OCI-LY1 (cell line): ENCODE measurements around the gene CWH43.

Experiments used
- H2AFZ ChIP-seq: fragments of 200-600 bp; sonication (generic), shearing (Covaris generic); 2 replicates; pipeline ENCODE4 v1.6.0; 2014; ENCODE audit warnings: antibody characterized with exemption, mild to moderate bottlenecking, low read length
- H3F3A ChIP-seq: fragments of 200-600 bp; sonication (generic), shearing (Covaris generic); 2 replicates; pipeline ENCODE4 v1.6.0; 2014; ENCODE audit warnings: mild to moderate bottlenecking, antibody characterized with exemption, low read length, moderate library complexity; ENCODE audit not compliant: insufficient read depth
- H3K27ac ChIP-seq: fragments of 200-600 bp; sonication (generic); 2 replicates; pipeline ENCODE4 v1.5.1; 2014; ENCODE audit warnings: low read length, mixed run types, mild to moderate bottlenecking, low read depth; ENCODE audit not compliant: poor library complexity, severe bottlenecking
- H3K27me3 ChIP-seq: fragments of 200-600 bp; sonication (generic); 2 replicates; pipeline ENCODE4 v1.6.0; 2014; ENCODE audit warnings: antibody characterized with exemption, mild to moderate bottlenecking, low read length, moderate library complexity; ENCODE audit not compliant: insufficient read depth
- H3K36me3 ChIP-seq: fragments of 200-600 bp; sonication (generic); 2 replicates; pipeline ENCODE4 v1.6.1; 2014; ENCODE audit warnings: mild to moderate bottlenecking, antibody characterized with exemption, low read length, moderate library complexity, mixed read lengths; ENCODE audit not compliant: insufficient read depth
- H3K4me1 ChIP-seq: fragments of 200-600 bp; sonication (generic); 2 replicates; pipeline ENCODE4 v1.5.1; 2014; ENCODE audit warnings: mild to moderate bottlenecking, low read length, moderate library complexity; ENCODE audit not compliant: insufficient read depth, severe bottlenecking
- H3K4me2 ChIP-seq: fragments of 200-600 bp; sonication (generic), shearing (Covaris generic); 2 replicates; pipeline ENCODE4 v1.6.1; 2014; ENCODE audit warnings: low read length
- H3K4me3 ChIP-seq: fragments of 200-600 bp; sonication (generic); 2 replicates; pipeline ENCODE4 v1.5.1; 2014; ENCODE audit warnings: low read length, low read depth, mild to moderate bottlenecking, mixed read lengths; ENCODE audit not compliant: poor library complexity, severe bottlenecking
- H3K79me2 ChIP-seq: fragments of 200-600 bp; shearing (Covaris generic); 2 replicates; pipeline ENCODE4 v1.6.1; 2016; ENCODE audit warnings: mixed run types, low read length, mixed read lengths; ENCODE audit not compliant: insufficient read depth
- H3K9ac ChIP-seq: fragments of 200-600 bp; sonication (generic), shearing (Covaris generic); 2 replicates; pipeline ENCODE4 v1.6.1; 2014; ENCODE audit warnings: mild to moderate bottlenecking, low read length, mixed read lengths
- H3K9me2 ChIP-seq: fragments of 200-600 bp; sonication (generic), shearing (Covaris generic); 2 replicates; pipeline ENCODE4 v1.6.1; 2014; ENCODE audit warnings: low read depth, mild to moderate bottlenecking, low read length, mixed read lengths
- H3K9me3 ChIP-seq: fragments of 200-600 bp; shearing (Covaris generic); 2 replicates; pipeline ENCODE4 v1.6.1; 2014; ENCODE audit warnings: low read length, mixed read lengths
- H4K20me1 ChIP-seq: fragments of 200-600 bp; sonication (generic), shearing (Covaris generic); 2 replicates; pipeline ENCODE4 v1.6.0; 2016; ENCODE audit warnings: mild to moderate bottlenecking, low read length; ENCODE audit not compliant: insufficient read depth
- EZH2 ChIP-seq: fragments of 200-600 bp; sonication (generic), shearing (Covaris generic); IDR thresholded peaks from 2 replicates; pipeline ENCODE4 v1.8.0; 2017; ENCODE audit warnings: borderline replicate concordance, mixed run types, mild to moderate bottlenecking, antibody characterized with exemption, low read length, moderate library complexity, mixed read lengths
- TF ChIP-seq, protein P1 (sequence below): fragments of 200-600 bp; sonication (generic), shearing (Covaris generic); IDR thresholded peaks from 2 replicates; pipeline ENCODE4 v1.5.1; 2017; ENCODE audit warnings: mild to moderate bottlenecking, antibody characterized with exemption, low read length, moderate library complexity, mixed read lengths

Gene CWH43

DNA sequence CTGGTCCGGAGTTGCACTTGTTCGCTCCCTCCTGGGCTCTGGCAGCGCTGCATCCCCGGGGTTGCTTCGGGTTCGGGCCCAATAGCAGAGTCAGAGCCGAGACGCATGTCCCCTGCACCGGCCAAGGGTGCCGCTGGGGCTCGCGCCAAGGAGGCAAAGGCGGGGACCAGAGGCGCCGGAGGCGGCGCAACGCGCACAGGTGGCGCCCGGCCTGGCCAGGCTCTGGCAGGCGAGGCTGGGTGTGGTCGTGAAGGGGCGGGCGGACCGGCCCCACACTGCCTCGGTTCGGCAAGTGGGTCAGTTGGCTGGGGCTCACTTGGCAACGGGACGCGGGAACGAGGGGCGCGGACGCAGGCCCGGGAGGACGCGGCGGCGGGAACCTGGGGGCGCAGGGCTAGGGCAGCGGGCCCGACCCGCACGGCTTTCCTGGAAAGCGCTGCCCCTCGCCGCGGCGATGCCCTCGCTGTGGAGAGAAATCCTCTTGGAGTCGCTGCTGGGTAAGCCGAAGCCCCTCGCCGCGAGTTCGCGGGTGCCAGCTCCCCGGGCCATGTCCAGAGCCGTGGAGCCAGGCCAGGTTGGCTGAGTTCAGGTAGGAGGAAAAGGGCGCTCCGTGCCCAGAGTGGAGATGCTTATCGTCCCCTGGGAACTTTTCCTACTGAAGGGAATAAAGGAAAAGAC, at the start of gene CWH43:
TSS of gene CWH43 (plus strand) at position 300 of the 678 bp plus-strand sequence. CDS start at position 455, 155 bp downstream.
- Histone ChIP-seq H3K27me3 (no peaks in the 10 kb centered on the region), H3K4me1 (no peaks in the 10 kb centered on the region), H3K9me2 (no peaks in the 10 kb centered on the region)

GRCh38 chr4:48937033-48937432, 49.0 kb upstream of the CWH43 start:
- Histone ChIP-seq H4K20me1 (no peaks in the 10 kb centered on the region), H3K4me1 (no peaks in the 10 kb centered on the region)

More for the DNA sequence above, at the start of gene CWH43:
- Histone ChIP-seq H3F3A (no peaks in the 10 kb centered on the region), H3K9me3 (no peaks in the 10 kb centered on the region), H2AFZ (no peak within 1 kb of the TSS), H3K36me3 (no peaks in the 10 kb centered on the region), H3K9ac (no peak within 1 kb of the TSS), H3K4me2 (no peak within 1 kb of the TSS), H3K4me3 (no peak within 1 kb of the TSS), H4K20me1 (no peaks in the 10 kb centered on the region), H3K27ac (no peak within 1 kb of the TSS), H3K79me2 (no peaks in the 10 kb centered on the region)
- TF ChIP-seq EZH2, result no peak
- TF ChIP-seq, protein P1, sequence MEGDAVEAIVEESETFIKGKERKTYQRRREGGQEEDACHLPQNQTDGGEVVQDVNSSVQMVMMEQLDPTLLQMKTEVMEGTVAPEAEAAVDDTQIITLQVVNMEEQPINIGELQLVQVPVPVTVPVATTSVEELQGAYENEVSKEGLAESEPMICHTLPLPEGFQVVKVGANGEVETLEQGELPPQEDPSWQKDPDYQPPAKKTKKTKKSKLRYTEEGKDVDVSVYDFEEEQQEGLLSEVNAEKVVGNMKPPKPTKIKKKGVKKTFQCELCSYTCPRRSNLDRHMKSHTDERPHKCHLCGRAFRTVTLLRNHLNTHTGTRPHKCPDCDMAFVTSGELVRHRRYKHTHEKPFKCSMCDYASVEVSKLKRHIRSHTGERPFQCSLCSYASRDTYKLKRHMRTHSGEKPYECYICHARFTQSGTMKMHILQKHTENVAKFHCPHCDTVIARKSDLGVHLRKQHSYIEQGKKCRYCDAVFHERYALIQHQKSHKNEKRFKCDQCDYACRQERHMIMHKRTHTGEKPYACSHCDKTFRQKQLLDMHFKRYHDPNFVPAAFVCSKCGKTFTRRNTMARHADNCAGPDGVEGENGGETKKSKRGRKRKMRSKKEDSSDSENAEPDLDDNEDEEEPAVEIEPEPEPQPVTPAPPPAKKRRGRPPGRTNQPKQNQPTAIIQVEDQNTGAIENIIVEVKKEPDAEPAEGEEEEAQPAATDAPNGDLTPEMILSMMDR, result no peak

GRCh38 chr4:48938831-48939230, 47.2 kb upstream of the CWH43 start:
- Histone ChIP-seq H3K4me2 (no peak overlapping the region), H3K9me3 (no peaks in the 10 kb centered on the region; the same call in 1 of the 2 replicates), H3K9me2 (no peaks in the 10 kb centered on the region), H4K20me1 (no peaks in the 10 kb centered on the region), H3K9ac (no peak overlapping the region), H3F3A (no peaks in the 10 kb centered on the region), H3K79me2 (no peaks in the 10 kb centered on the region), H3K4me3 (no peak overlapping the region), H3K36me3 (no peaks in the 10 kb centered on the region), H2AFZ (no peak overlapping the region), H3K27ac (no peak overlapping the region), H3K4me1 (no peaks in the 10 kb centered on the region), H3K27me3 (no peaks in the 10 kb centered on the region)
- no peak for TF ChIP-seq EZH2
- TF ChIP-seq, protein P1, result no peak

More at GRCh38 chr4:48937033-48937432, 49.0 kb upstream of the CWH43 start:
- H3K9me2 ChIP-seq, result no peaks in the 10 kb centered on the region
- no peaks in the 10 kb centered on the region for H3K27me3 ChIP-seq
- H2AFZ ChIP-seq, result no peak overlapping the region
- no peak overlapping the region for H3K9ac ChIP-seq
- no peak overlapping the region for H3K4me3 ChIP-seq
- no peaks in the 10 kb centered on the region; the same call in 1 of the 2 replicates for H3K9me3 ChIP-seq
- TF ChIP-seq, protein P1, result no peak
- TF ChIP-seq EZH2, result no peak
- no peak overlapping the region for H3K4me2 ChIP-seq
- H3K27ac ChIP-seq, result no peak overlapping the region
- H3K36me3 ChIP-seq, result no peaks in the 10 kb centered on the region
- no peaks in the 10 kb centered on the region for H3K79me2 ChIP-seq
- no peaks in the 10 kb centered on the region for H3F3A ChIP-seq
